Smooth muscle cell (in vitro differentiated cells): ENCODE results near the gene ZNF429. TPM values are rescaled to one million over a fixed set of nuclear protein-coding genes. Genes with fewer than 3 reads are reported as not detected.

ENCODE experiments used
- polyA plus RNA-seq: library from polyadenylated mRNA; unstranded; fragments of >200 nt; fragmentation: Nextera tagmentation; extraction: Ambion mirVana; gene quantifications from 2 replicates; pipeline ENCODE4 v1.2.1, GENCODE V29; 2016
- total RNA-seq: library from RNA; depleted of rRNA; stranded (reverse); fragments of >200 nt; gene quantifications from 2 replicates; pipeline ENCODE4 v1.2.3, GENCODE V29; 2014

Gene ZNF429
- total and polyA plus RNA-seq, 2 experiments from 2014 or later: 7.8 to 10.4 TPM

Other genes starting within 250 kb of the ZNF429 start
- 11.3 and 12.1 TPM in 2 replicates for gene ZNF708, start 176.2 kb upstream of the ZNF429 start, total RNA-seq
- gene ZNF708, start 176.2 kb upstream of the ZNF429 start, polyA plus RNA-seq: 0.65 and 1.5 TPM in 2 replicates
- gene ZNF738, start 146.6 kb upstream of the ZNF429 start, total RNA-seq: 11.0 and 13.7 TPM in 2 replicates
- gene ZNF738, start 146.6 kb upstream of the ZNF429 start, polyA plus RNA-seq: 8.5 and 13.4 TPM in 2 replicates
- gene ZNF493, start 108.5 kb upstream of the ZNF429 start, total RNA-seq: 20.3 and 23.9 TPM in 2 replicates
- 2.6 and 8.2 TPM in 2 replicates for gene ZNF493, start 108.5 kb upstream of the ZNF429 start, polyA plus RNA-seq